K562 (cell line): ENCODE data around the gene UBE2L5. TPM values are rescaled to one million over a fixed set of nuclear protein-coding genes. Genes with fewer than 3 reads are reported as not detected.
A peak's percentile ranks its signal among the peaks of the same experiment; 100 is the strongest.

Source experiments
- ASH1L ChIP-seq: fragments of 450-650 bp; IDR thresholded peaks from 2 replicates; pipeline ENCODE4 v1.6.1; 2018; ENCODE audit warnings: borderline replicate concordance, mild to moderate bottlenecking, low read depth; ENCODE audit not compliant: partially characterized antibody
- HDAC2 ChIP-seq: fragments of 450-650 bp; IDR thresholded peaks from 2 replicates; pipeline ENCODE4 v1.6.1; 2016; ENCODE audit warnings: mild to moderate bottlenecking
- MBD2 ChIP-seq: sonication (generic); IDR thresholded peaks from 2 replicates; pipeline ENCODE4 v1.6.1; 2016; ENCODE audit warnings: low read depth, borderline replicate concordance
- NCOA6 ChIP-seq: fragments of 450-650 bp; IDR thresholded peaks from 2 replicates; pipeline ENCODE4 v1.6.1; 2017; ENCODE audit warnings: mild to moderate bottlenecking
- NEUROD1 ChIP-seq: fragments of 150-350 bp; IDR thresholded peaks from 2 replicates; pipeline ENCODE4 v1.6.1; 2014; ENCODE audit warnings: borderline replicate concordance, low read length, low read depth; ENCODE audit not compliant: partially characterized antibody
- NRF1 ChIP-seq, 2 experiments: fragments of 450-650 bp; IDR thresholded peaks in 1 of 2; conservative IDR thresholded peaks in 1 of 2; 2 replicates each; pipeline ENCODE4 v1.6.1; 2014; ENCODE audit warnings: mild to moderate bottlenecking in 2 of 2
- RBFOX2 ChIP-seq: fragments of 200-400 bp; formaldehyde crosslinking; IDR thresholded peaks from 2 replicates; pipeline ENCODE4 v1.6.1; 2017; ENCODE audit warnings: low read depth, mild to moderate bottlenecking, low read length, moderate library complexity
- RBM25 ChIP-seq: fragments of 200-400 bp; formaldehyde crosslinking; IDR thresholded peaks from 2 replicates; pipeline ENCODE4 v1.6.1; 2018; ENCODE audit warnings: low read length, low read depth, moderate library complexity; ENCODE audit not compliant: severe bottlenecking
- SETDB1 ChIP-seq: IDR thresholded peaks from one replicate; pipeline ENCODE4 v1.6.1; 2012; ENCODE audit warnings: low read length, control low read depth, inconsistent platforms
- SIN3A ChIP-seq, 2 experiments: fragments of 150-350 bp in 1 of 2; IDR thresholded peaks; 2 replicates each; pipeline ENCODE4 v1.6.1; 2011 to 2016; ENCODE audit warnings: borderline replicate concordance in 2 of 2, low read depth in 2 of 2, low read length in 2 of 2, mild to moderate bottlenecking in 2 of 2, moderate library complexity in 2 of 2; ENCODE audit not compliant: control insufficient read depth in 1 of 2
- TRIM28 ChIP-seq: fragments of 450-650 bp; IDR thresholded peaks from 2 replicates; pipeline ENCODE4 v1.6.1; 2017
- ZNF76 ChIP-seq: fragments of 250-450 bp; sonication (Bioruptor Pico); IDR thresholded peaks from 2 replicates; pipeline ENCODE4 v1.4.0; 2020; ENCODE audit warnings: mild to moderate bottlenecking, moderate library complexity, borderline replicate concordance
- polyA plus RNA-seq, 8 experiments: library from polyadenylated mRNA; depleted of rRNA in 4 of 8; stranded (reverse) in 5 of 8; unstranded in 3 of 8; fragments of >200 nt; fragmentation: Nextera tagmentation in 2 of 8; fragmentation: Illumina TruSeq in 1 of 8; extraction: Ambion mirVana in 2 of 8; extraction: Trizol in 1 of 8; gene quantifications; 2 replicates each; pipeline versions ENCODE4 v1.2.1 to v1.2.3, GENCODE V29; 2011 to 2014; ENCODE audit warnings: inconsistent platforms in 1 of 8, missing spikeins in 1 of 8
- total RNA-seq, 7 experiments: library from RNA; depleted of rRNA in 6 of 7; stranded (reverse); fragments of >200 nt in 6 of 7; fragmentation: Illumina TruSeq in 2 of 7; extraction: Trizol in 2 of 7; gene quantifications; 2 replicates each; pipeline versions ENCODE4 v1.2.1 to v1.2.3, GENCODE V29; 2011 to 2021; ENCODE audit warnings: low replicate concordance in 1 of 7
- TF ChIP-seq, protein P1 (sequence below): IDR thresholded peaks from 3 replicates; pipeline ENCODE4 v1.6.1; 2011; ENCODE audit warnings: borderline replicate concordance, mild to moderate bottlenecking, moderate library complexity; ENCODE audit not compliant: insufficient read length; ENCODE audit errors: extremely low read depth
- TF ChIP-seq, protein P2 (sequence below): fragments of 250-450 bp; sonication (Bioruptor Pico); IDR thresholded peaks from 2 replicates; pipeline ENCODE4 v1.4.0; 2020

UBE2L5 gene
- total and polyA plus RNA-seq, 9 of the 15 experiments (the other 6 are each of a cell fraction or from before 2014, with no cell fraction given), result 0.22 to 1.5 (median 0.86) TPM; not detected in 6

DNA sequence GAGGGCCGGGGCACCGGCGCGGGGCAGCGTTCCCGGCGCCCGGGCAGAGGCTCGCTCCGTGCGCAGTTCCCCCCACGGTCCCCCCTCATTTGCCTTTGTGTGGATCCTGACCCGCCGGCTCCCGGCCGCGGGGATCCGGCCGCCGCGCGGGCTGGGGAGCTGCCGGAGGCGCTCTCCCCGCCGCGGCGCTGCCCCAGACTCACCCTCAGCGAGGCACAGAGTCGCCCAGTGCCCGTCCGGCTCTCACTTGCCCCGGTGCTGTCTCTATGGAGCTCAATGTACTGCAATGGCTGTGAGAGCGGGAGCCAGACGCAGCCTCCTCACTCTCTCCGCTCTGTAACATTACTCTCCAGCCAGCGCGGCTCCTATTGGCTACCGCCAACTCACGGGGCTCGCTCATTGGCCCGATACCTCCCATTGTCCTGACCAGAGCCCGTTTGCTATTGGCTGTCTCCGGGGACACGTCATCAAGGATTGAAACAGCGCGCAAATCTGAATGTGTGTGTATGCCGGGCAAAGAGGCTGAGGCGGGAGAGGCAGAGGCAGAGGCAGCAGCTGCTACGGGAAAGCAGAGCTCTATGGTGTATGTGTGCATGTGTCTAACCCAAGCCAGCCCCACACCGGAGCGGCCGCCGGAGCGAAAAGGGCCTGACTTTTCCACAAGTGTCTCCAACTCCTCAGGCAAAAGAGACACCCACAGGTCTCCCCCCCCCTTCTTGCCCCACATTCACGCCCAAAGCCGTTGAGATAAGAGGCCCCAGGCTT, 43.5 kb downstream of the UBE2L5 start, which contains the start of gene HMGB1 (continued):
- TF ChIP-seq, protein P1, sequence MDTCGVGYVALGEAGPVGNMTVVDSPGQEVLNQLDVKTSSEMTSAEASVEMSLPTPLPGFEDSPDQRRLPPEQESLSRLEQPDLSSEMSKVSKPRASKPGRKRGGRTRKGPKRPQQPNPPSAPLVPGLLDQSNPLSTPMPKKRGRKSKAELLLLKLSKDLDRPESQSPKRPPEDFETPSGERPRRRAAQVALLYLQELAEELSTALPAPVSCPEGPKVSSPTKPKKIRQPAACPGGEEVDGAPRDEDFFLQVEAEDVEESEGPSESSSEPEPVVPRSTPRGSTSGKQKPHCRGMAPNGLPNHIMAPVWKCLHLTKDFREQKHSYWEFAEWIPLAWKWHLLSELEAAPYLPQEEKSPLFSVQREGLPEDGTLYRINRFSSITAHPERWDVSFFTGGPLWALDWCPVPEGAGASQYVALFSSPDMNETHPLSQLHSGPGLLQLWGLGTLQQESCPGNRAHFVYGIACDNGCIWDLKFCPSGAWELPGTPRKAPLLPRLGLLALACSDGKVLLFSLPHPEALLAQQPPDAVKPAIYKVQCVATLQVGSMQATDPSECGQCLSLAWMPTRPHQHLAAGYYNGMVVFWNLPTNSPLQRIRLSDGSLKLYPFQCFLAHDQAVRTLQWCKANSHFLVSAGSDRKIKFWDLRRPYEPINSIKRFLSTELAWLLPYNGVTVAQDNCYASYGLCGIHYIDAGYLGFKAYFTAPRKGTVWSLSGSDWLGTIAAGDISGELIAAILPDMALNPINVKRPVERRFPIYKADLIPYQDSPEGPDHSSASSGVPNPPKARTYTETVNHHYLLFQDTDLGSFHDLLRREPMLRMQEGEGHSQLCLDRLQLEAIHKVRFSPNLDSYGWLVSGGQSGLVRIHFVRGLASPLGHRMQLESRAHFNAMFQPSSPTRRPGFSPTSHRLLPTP, result no peak
- TF ChIP-seq MBD2 (peak; percentile 87), SETDB1 (no peak), HDAC2 (peak; percentile 67; the same call in 1 of the 2 replicates), NCOA6 (no peak), ZNF76 (CRISPR knock-in tag) (no peak), NRF1 (conservative IDR thresholded peaks at IDR 0.05 in 1 of 2, IDR thresholded peaks at IDR 0.05 in 1 of 2) (peak; percentile 52 to 54; a peak in 3 of 4 replicates), RBM25 (peak; percentile 34), ASH1L (peak; percentile 87), NEUROD1 (peak; percentile 69), TRIM28 (no peak), SIN3A (IDR thresholded peaks at IDR 0.05; ENCODE audit: borderline replicate concordance in 2 of 2, control insufficient read depth in 1 of 2, low read depth in 2 of 2, low read length in 2 of 2) (peak; percentile 29 to 78; a peak in 2 of 4 replicates), RBFOX2 (peak; percentile 97)
- TF ChIP-seq, protein P2, sequence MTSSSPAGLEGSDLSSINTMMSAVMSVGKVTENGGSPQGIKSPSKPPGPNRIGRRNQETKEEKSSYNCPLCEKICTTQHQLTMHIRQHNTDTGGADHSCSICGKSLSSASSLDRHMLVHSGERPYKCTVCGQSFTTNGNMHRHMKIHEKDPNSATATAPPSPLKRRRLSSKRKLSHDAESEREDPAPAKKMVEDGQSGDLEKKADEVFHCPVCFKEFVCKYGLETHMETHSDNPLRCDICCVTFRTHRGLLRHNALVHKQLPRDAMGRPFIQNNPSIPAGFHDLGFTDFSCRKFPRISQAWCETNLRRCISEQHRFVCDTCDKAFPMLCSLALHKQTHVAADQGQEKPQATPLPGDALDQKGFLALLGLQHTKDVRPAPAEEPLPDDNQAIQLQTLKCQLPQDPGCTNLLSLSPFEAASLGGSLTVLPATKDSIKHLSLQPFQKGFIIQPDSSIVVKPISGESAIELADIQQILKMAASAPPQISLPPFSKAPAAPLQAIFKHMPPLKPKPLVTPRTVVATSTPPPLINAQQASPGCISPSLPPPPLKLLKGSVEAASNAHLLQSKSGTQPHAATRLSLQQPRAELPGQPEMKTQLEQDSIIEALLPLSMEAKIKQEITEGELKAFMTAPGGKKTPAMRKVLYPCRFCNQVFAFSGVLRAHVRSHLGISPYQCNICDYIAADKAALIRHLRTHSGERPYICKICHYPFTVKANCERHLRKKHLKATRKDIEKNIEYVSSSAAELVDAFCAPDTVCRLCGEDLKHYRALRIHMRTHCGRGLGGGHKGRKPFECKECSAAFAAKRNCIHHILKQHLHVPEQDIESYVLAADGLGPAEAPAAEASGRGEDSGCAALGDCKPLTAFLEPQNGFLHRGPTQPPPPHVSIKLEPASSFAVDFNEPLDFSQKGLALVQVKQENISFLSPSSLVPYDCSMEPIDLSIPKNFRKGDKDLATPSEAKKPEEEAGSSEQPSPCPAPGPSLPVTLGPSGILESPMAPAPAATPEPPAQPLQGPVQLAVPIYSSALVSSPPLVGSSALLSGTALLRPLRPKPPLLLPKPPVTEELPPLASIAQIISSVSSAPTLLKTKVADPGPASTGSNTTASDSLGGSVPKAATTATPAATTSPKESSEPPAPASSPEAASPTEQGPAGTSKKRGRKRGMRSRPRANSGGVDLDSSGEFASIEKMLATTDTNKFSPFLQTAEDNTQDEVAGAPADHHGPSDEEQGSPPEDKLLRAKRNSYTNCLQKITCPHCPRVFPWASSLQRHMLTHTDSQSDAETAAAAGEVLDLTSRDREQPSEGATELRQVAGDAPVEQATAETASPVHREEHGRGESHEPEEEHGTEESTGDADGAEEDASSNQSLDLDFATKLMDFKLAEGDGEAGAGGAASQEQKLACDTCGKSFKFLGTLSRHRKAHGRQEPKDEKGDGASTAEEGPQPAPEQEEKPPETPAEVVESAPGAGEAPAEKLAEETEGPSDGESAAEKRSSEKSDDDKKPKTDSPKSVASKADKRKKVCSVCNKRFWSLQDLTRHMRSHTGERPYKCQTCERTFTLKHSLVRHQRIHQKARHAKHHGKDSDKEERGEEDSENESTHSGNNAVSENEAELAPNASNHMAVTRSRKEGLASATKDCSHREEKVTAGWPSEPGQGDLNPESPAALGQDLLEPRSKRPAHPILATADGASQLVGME, result no peak
